GM18507 (cell line): ENCODE data around the gene CCDC13.

Experiments used
- DNase-seq: peaks from one replicate; pipeline ENCODE4 v3.0.0; 2011; ENCODE audit warnings: low read depth; ENCODE audit not compliant: insufficient read length; ENCODE audit errors: extremely low spot score
- FAIRE-seq: peaks from 2 replicates; lab custom pipeline; 2011; peaks lifted over from hg19 to GRCh38; lab: Jason Lieb, UNC

The CCDC13 gene

GRCh38 chr3:42756681-42757213, 16.3 kb downstream of the CCDC13 start:
- FAIRE-seq = no peak
- DNase-seq = no peak

- no peak for FAIRE-seq
- no peak for DNase-seq
Observed at GRCh38 chr3:42755681-42756578, 17.1 kb downstream of the CCDC13 start.

- FAIRE-seq = no peak
- no peak for DNase-seq
Observed at GRCh38 chr3:42753757-42754156, 19.3 kb downstream of the CCDC13 start.

- DNase-seq (no peak), FAIRE-seq (no peak)
Observed at GRCh38 chr3:42752961-42753360, 20.1 kb downstream of the CCDC13 start.

DNA sequence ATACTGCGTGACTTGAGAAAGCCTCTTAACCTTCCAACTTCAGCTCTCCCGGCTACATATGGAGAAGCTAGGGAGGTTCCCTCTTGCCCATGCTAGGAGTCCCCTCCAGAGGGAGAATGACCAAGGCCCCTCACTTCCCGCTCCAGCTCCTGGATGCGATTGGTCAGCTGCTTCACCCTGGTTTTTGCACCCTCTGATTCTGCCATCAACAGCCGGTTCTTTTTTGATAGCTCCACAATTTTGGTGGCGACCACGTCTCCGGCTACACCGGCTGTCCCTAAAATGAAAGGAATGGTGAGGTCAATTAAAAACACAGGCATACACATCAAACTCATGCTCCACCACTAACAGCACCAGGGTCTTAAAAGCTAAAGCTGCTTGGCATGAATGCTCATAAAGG, 20.6 kb downstream of the CCDC13 start:
- FAIRE-seq = no peak
- DNase-seq = no peak

DNA sequence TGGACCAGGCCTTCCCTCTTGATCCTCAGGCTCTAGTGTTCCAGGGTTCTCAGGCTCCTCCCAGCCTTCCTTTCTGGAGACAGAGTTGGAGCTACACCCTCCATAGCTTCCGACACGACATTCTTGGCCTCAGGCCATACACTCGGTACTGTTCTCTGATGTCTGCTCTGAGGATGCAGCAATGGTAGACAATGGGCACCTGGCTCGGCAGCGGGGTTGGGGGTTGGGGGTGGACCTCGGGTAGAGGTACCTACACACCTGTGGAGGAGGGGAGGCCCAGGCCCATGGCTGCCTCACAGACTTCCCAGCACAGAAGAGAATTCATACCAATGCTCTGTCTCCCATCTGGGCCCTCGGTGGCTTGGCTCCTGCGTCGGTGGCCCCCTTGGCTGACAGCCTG, 21.4 kb downstream of the CCDC13 start:
- FAIRE-seq (no peak), DNase-seq (no peak)

DNA sequence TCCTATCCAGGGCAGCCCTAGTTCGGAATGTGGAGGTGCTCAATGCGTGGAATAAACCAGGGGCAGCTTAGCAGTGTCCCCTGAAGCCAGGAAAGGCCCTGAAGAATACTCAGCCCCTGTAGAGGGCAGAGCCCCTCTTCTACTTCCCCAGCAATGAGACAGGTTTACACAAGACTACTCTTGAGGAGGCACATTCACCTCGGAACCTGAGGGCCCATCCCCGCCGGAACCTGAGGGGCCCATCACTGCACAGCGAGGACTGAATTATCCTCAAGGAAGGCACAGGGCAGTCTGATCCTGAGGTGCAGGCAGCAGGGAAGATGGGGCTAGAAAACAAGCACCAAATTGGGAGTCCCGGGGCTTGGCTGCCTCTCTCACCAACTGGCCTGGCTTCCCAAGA, 22.2 kb downstream of the CCDC13 start:
- FAIRE-seq = no peak
- DNase-seq = no peak

GRCh38 chr3:42749753-42750231, 23.3 kb downstream of the CCDC13 start:
- DNase-seq (no peak), FAIRE-seq (no peak)

GRCh38 chr3:42749025-42749752, 23.9 kb downstream of the CCDC13 start:
- FAIRE-seq (no peak), DNase-seq (no peak)

DNA sequence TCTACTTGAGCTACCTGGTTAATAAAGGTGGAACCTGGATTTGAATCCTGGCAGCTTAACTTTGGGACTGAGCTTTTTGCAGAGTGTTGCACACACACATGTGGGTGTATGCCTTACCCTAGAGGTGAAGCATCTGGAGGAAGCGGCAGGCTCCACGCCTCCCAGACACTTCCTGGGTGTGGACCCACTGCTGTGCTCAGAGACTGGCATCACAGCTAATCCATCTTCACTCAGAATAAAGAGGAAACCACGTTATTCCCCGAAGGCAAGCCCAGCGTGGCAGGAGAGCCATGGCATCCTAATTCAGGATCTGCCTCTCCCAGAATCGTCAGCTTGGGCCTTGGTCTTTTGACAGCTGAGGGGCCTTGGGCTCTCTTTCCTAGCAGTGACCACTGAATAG, 25.5 kb downstream of the CCDC13 start:
- no peak for DNase-seq
- FAIRE-seq = no peak

- no peak for DNase-seq
- FAIRE-seq = no peak
Observed at GRCh38 chr3:42746455-42747450, 26.3 kb downstream of the CCDC13 start.

DNA sequence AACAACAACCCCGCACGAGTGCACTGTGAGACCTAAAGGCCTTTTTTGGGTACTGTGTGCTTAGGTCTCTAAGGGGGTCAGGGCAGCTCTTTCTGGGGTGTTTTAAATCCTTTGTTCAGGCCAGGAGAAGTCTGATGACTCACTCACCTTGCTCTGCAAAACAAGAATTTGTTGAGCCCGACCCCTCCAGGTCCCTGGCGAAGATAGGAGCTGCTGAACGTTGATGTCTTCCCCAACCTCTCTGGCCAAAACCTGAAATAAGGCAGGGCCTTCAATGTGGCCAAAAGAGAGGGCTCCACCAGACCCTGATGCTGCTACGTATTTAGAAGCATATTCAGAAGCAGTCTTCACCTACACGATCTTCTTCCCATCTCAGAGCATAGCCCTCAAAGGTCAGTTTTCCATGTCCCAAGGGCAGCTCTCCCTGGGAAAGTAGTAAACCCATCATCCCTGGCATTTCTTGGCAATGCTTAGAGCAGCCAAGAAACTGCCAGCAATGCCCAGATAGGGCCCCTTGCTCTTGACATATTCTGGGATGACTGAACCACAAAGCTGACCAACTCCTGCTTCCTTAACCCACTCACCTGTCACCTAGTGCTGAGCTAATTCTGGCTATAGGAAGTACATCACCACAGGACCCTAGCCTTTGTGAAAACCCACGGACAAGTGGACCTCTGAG, 27.1 kb downstream of the CCDC13 start:
- DNase-seq = no peak

GRCh38 chr3:42745291-42745745, 27.7 kb downstream of the CCDC13 start:
- no peak for FAIRE-seq

More for the DNA sequence above, 27.1 kb downstream of the CCDC13 start:
- no peak for FAIRE-seq

DNA sequence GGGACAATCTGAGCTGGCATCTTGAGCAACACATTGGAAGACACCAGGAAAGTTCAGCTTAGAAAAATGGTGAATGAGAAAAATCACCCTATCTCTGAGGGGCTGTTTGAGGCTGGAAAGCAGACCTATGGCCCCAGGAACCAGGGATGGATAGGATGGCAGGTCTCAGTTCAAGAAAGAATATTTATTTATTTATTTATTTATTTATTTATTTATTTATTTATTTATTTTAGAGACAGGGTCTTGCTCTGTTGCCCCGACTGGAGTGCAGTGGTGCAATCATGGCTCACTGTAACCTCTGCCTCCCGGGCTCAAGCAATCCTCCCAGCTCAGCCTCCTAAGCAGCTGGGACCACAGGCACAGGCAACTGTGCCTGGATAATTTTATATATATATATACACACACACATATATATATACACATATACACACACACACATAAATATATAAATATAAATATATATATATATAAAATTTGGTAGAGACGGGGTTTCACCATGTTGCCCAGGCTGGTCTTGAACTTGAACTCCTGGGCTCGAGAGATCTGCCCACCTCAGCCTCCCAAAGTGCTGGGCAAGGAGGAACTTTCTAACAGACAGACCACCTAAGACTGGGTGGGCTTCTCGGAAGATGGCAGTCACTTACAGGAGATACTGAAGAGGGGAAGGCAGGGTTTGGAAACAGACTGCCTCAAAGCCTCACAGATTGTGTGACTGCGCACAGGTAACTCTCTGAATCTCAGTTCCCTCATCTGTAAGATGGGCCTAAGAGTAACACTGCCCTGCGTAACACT, 29.7 kb downstream of the CCDC13 start:
- no peak for DNase-seq
- no peak for FAIRE-seq

More at GRCh38 chr3:42745291-42745745, 27.7 kb downstream of the CCDC13 start:
- no peak for DNase-seq

DNA sequence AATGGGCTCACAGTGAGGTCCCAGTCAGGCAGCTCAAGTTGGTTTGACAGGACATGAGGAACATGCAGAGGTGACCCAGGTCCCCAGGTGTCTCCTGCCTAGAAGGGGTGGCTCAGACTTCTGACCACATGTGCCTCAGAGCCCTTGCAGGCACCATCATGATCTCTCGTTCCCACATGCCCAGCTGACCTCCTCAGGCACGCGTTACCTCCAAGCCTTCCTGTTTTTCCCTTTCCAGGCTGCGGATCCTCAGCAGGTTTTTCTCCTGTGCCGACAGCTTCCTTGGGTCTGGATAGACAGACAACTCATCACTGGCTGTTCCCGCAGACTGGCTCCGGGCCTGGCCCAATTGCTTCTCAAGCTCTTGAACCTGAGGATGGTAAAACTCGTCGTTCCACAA, 30.4 kb downstream of the CCDC13 start:
- FAIRE-seq = no peak
- DNase-seq = no peak

- FAIRE-seq (no peak), DNase-seq (no peak)
Observed at GRCh38 chr3:42742259-42742658, 30.8 kb downstream of the CCDC13 start.

GRCh38 chr3:42741796-42742195, 31.3 kb downstream of the CCDC13 start:
- FAIRE-seq (no peak), DNase-seq (no peak)
